A549 (cell line): Measurements from ENCODE around the gene GRIPAP1. TPM values are rescaled to one million over a fixed set of nuclear protein-coding genes. Genes with fewer than 3 reads are reported as not detected.

Experiments used
- ATAC-seq, 2 experiments: fragments of 200-7000 bp in 1 of 2; fragments of >200 bp in 1 of 2; cut with Nextera tagmentation in 1 of 2; cut with Tn5 transposase in 1 of 2; 3 replicates each; pipeline versions ENCODE4 v1.8.0 to v1.9.1; 2018 to 2020; ENCODE audit warnings: mild to moderate bottlenecking in 1 of 2, moderate library complexity in 1 of 2
- CTCF ChIA-PET: fragments of 300-600 bp; sonication (Branson Sonifier 250); formaldehyde crosslinking; extraction: SDS; loops from one replicate; lab custom pipeline; 2021; ENCODE audit warnings: antibody characterized with exemption, inconsistent platforms; lab: Yijun Ruan, JAX
- POLR2A ChIA-PET: fragments of 350-600 bp; formaldehyde crosslinking; extraction: SDS; loops from one replicate; lab custom pipeline; 2021; ENCODE audit warnings: antibody characterized with exemption, inconsistent platforms; lab: Yijun Ruan, JAX
- DNase-seq, 2 experiments: peaks; one replicate each; pipeline versions ENCODE4 v3.0.0 to v3.0.0-alpha.2; 2011 to 2016; ENCODE audit warnings: low read depth in 1 of 2, low spot score in 1 of 2
- FAIRE-seq: peaks from 2 replicates; lab custom pipeline; 2011; peaks lifted over from hg19 to GRCh38; lab: Jason Lieb, UNC
- H3K27ac ChIP-seq, 2 experiments: fragments of >200 bp; sonication (Bioruptor Twin); formaldehyde crosslinking; 3 replicates each; pipeline ENCODE4 v1.5.1; 2016 to 2017
- H3K4me1 ChIP-seq: fragments of >200 bp; sonication (Bioruptor Twin); formaldehyde crosslinking; 3 replicates; pipeline ENCODE4 v1.6.1; 2016
- H3K4me2 ChIP-seq: fragments of >200 bp; sonication (Bioruptor Twin); formaldehyde crosslinking; 3 replicates; pipeline ENCODE4 v1.6.1; 2016
- H3K4me3 ChIP-seq: fragments of >200 bp; sonication (Bioruptor Twin); formaldehyde crosslinking; 3 replicates; pipeline ENCODE4 v1.5.1; 2016
- H3K9me3 ChIP-seq: fragments of >200 bp; sonication (Bioruptor Twin); formaldehyde crosslinking; 3 replicates; pipeline ENCODE4 v1.6.1; 2016
- ATOH8 ChIP-seq: fragments of 250-450 bp; sonication (Bioruptor Pico); IDR thresholded peaks from 2 replicates; pipeline ENCODE4 v1.5.0; 2020; ENCODE audit warnings: low read depth, mild to moderate bottlenecking, moderate library complexity
- BHLHE40 ChIP-seq: IDR thresholded peaks from 2 replicates; pipeline ENCODE4 v1.6.1; 2012; ENCODE audit warnings: low read depth, low read length, inconsistent platforms
- CBX8 ChIP-seq: fragments of 200-600 bp; sonication (generic); IDR thresholded peaks from 2 replicates; pipeline ENCODE4 v1.6.1; 2016
- CEBPB ChIP-seq, 2 experiments: fragments of >200 bp in 1 of 2; sonication (Bioruptor Twin) in 1 of 2; formaldehyde crosslinking in 1 of 2; IDR thresholded peaks; 2 replicates each; pipeline ENCODE4 v1.6.1; 2012 to 2016
- EP300 ChIP-seq, 2 experiments: fragments of >200 bp; sonication (Bioruptor Twin); formaldehyde crosslinking; IDR thresholded peaks; 2 replicates in 1 of 2; 3 replicates in 1 of 2; pipeline ENCODE4 v1.6.1; 2016 to 2017
- ESRRA ChIP-seq: fragments of 150-350 bp; IDR thresholded peaks from 2 replicates; pipeline ENCODE4 v1.6.1; 2014; ENCODE audit warnings: mild to moderate bottlenecking, low read length, borderline replicate concordance
- FOSB ChIP-seq: fragments of 250-450 bp; sonication (Bioruptor Pico); IDR thresholded peaks from 2 replicates; pipeline ENCODE4 v1.5.0; 2020; ENCODE audit warnings: mild to moderate bottlenecking, moderate library complexity
- HOXA7 ChIP-seq: fragments of 250-450 bp; sonication (Bioruptor Pico); IDR thresholded peaks from 2 replicates; pipeline ENCODE4 v1.5.0; 2020; ENCODE audit warnings: mild to moderate bottlenecking, moderate library complexity
- KDM1A ChIP-seq: fragments of 200-600 bp; sonication (generic); IDR thresholded peaks from 2 replicates; pipeline ENCODE4 v1.6.1; 2016; ENCODE audit warnings: low read depth, mild to moderate bottlenecking
- MAZ ChIP-seq: fragments of 150-350 bp; IDR thresholded peaks from 2 replicates; pipeline ENCODE4 v1.6.1; 2014; ENCODE audit warnings: antibody characterized with exemption, low read depth, low read length, borderline replicate concordance
- MYC ChIP-seq: IDR thresholded peaks from 2 replicates; pipeline ENCODE4 v1.6.1; 2012; ENCODE audit warnings: mild to moderate bottlenecking, inconsistent platforms, low read length, improper control_type of control experiment, borderline replicate concordance
- NPAS2 ChIP-seq: fragments of 250-450 bp; sonication (Bioruptor Pico); IDR thresholded peaks from 2 replicates; pipeline ENCODE4 v1.8.0; 2022; ENCODE audit warnings: mild to moderate bottlenecking, moderate library complexity, borderline replicate concordance
- PHF8 ChIP-seq: fragments of 200-600 bp; sonication (generic); IDR thresholded peaks from 2 replicates; pipeline ENCODE4 v1.6.1; 2016; ENCODE audit warnings: low read depth, mild to moderate bottlenecking, antibody characterized with exemption, moderate library complexity, borderline replicate concordance
- RAD21 ChIP-seq, 2 experiments: fragments of >200 bp in 1 of 2; sonication (Bioruptor Twin) in 1 of 2; formaldehyde crosslinking in 1 of 2; IDR thresholded peaks in 1 of 2; conservative IDR thresholded peaks in 1 of 2; 2 replicates in 1 of 2; 3 replicates in 1 of 2; pipeline ENCODE4 v1.6.1; 2012 to 2018; ENCODE audit warnings: inconsistent platforms in 1 of 2
- RCOR1 ChIP-seq: fragments of 150-350 bp; IDR thresholded peaks from 2 replicates; pipeline ENCODE4 v1.6.1; 2014; ENCODE audit warnings: antibody characterized with exemption, low read length, low read depth
- TP53 ChIP-seq: fragments of 250-450 bp; sonication (Bioruptor Pico); IDR thresholded peaks from 2 replicates; pipeline ENCODE4 v1.5.0; 2021; ENCODE audit warnings: mild to moderate bottlenecking, moderate library complexity
- WGBS: methylation state at CpG from one replicate; pipeline ENCODE4 v1.1.6; 2017; ENCODE audit errors: missing lambda C conversion rate; 5-methylcytosine and 5-hydroxymethylcytosine counted together
- polyA plus RNA-seq, 4 experiments: library from polyadenylated mRNA; depleted of rRNA in 3 of 4; stranded (reverse); fragments of >200 nt; fragmentation: RNase III in 1 of 4; extraction: RNeasy Plus Mini Kit Qiagen cat#74134 plus additional on column Dnase treatment in 1 of 4; gene quantifications; 2 replicates in 3 of 4; 3 replicates in 1 of 4; pipeline ENCODE4 v1.2.3, GENCODE V29; 2011 to 2017
- TF ChIP-seq, protein P1 (sequence below): fragments of >200 bp; sonication (Bioruptor Twin); formaldehyde crosslinking; IDR thresholded peaks from 3 replicates; pipeline ENCODE4 v1.6.1; 2016
- TF ChIP-seq, protein P2 (sequence below): fragments of 250-450 bp; sonication (Bioruptor Pico); IDR thresholded peaks from 2 replicates; pipeline ENCODE4 v1.5.0; 2021; ENCODE audit warnings: mild to moderate bottlenecking, moderate library complexity, borderline replicate concordance

GRIPAP1 gene
- polyA plus RNA-seq, 2 of the 4 experiments (the other 2 are of a cell fraction), result 33.7 to 34.3 TPM

- H3K4me3 ChIP-seq, result no peak overlapping the region
- CTCF ChIA-PET, result interaction anchor here (0.8 to 2.7 kb wide), 2 partner anchors 10 to 41 kb away, joined by 3 to 11 read pairs; partner anchors contain the start of genes PQBP1 and TIMM17B
- no peak overlapping the region for H3K4me2 ChIP-seq
- no peak overlapping the region for H3K27ac ChIP-seq
- no peak for DNase-seq
- no peak for TF ChIP-seq ATOH8 (CRISPR knock-in tag)
- TF ChIP-seq RCOR1, result no peak
- no peak for TF ChIP-seq ESRRA
- TF ChIP-seq NPAS2 (CRISPR knock-in tag), result no peak
- TF ChIP-seq, protein P1, sequence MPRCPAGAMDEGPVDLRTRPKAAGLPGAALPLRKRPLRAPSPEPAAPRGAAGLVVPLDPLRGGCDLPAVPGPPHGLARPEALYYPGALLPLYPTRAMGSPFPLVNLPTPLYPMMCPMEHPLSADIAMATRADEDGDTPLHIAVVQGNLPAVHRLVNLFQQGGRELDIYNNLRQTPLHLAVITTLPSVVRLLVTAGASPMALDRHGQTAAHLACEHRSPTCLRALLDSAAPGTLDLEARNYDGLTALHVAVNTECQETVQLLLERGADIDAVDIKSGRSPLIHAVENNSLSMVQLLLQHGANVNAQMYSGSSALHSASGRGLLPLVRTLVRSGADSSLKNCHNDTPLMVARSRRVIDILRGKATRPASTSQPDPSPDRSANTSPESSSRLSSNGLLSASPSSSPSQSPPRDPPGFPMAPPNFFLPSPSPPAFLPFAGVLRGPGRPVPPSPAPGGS, result no peak
- TF ChIP-seq, all 56 proteins: peak for 0
- no peak for ATAC-seq
- no peak for FAIRE-seq
- H3K9me3 ChIP-seq, result no peaks in the 10 kb centered on the region
- WGBS, result 94% methylated on average over 1 of the region's 1 CpG
- POLR2A ChIA-PET, result no interaction called here
- H3K4me1 ChIP-seq, result no peaks in the 10 kb centered on the region
Measured at GRCh38 chrX:48938721-48939425, 63.2 kb downstream of the GRIPAP1 start.

DNA sequence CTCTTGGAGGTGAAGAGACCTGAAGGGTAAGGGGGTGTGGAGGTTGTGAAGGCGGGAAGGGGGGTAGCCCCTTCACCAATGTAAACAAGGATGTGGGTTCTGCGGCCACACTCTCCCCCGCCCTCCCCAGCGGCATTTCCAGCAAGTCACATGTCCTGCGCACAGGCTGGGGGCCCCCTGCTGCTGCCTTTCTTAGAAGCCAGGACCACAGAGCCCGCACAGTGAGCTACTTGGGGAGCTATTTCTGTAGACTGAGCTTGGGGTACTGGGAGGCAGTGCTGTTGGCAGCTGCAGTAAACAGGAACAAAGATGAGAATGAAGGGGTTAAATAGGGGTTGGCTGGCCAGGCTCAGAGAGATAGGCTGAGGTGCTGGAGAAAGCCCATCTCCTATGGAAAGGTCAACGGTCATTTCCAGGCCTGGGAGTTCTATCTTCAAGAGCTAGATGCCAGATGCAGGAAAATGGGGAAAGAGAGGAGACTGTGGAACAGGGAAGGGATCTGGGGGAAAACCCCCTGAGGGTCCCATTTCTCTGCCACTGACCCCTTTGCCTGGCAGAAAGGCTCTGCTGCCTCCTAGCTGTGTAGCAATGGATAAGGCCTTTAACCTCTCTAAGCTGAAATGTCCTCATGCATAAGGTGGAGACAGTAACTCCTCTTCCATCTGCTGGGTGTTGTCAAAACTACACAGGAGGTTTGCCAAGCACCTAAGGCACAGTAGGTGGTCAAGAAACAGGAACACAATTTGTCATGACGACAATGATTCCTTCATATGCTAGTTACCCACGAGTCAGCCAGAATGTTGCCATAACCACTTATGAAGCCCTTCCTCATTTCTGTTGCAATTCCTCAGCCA, 64.8 kb downstream of the GRIPAP1 start:
- CTCF ChIA-PET, result interaction anchor here (0.5 to 2.7 kb wide), 4 partner anchors 9 to 83 kb away, joined by 3 to 11 read pairs (median 4); partner anchors contain the start of gene KCND1
- Histone ChIP-seq H3K4me2 (no peak overlapping the region), H3K4me3 (no peak overlapping the region)
- no peak for TF ChIP-seq RCOR1
- no peak for TF ChIP-seq CBX8
- TF ChIP-seq EP300 (IDR thresholded peaks at IDR 0.05), result no peak
- TF ChIP-seq, all 56 proteins: peak for 0
- ATAC-seq (peak; percentile 54 to 69; a peak in 4 of 6 replicates), DNase-seq (no peak), FAIRE-seq (no peak)
- H3K27ac ChIP-seq, result no peak overlapping the region
- no peaks in the 10 kb centered on the region for H3K9me3 ChIP-seq
- POLR2A ChIA-PET, result no interaction called here
- 73% methylated on average over 9 of the region's 9 CpGs for WGBS
- no peaks in the 10 kb centered on the region for H3K4me1 ChIP-seq

GRCh38 chrX:48936429-48937053, 65.5 kb downstream of the GRIPAP1 start:
- no peak for DNase-seq
- no peak for ATAC-seq
- FAIRE-seq, result no peak
- TF ChIP-seq RAD21 (conservative IDR thresholded peaks at IDR 0.05 in 1 of 2, IDR thresholded peaks at IDR 0.05 in 1 of 2) (no peak), KDM1A (no peak), CEBPB (IDR thresholded peaks at IDR 0.05) (no peak), PHF8 (no peak), FOSB (no peak), MAZ (no peak), NPAS2 (CRISPR knock-in tag) (no peak), CBX8 (no peak), MYC (no peak), HOXA7 (no peak), BHLHE40 (no peak), TP53 (no peak)
- TF ChIP-seq, protein P2, sequence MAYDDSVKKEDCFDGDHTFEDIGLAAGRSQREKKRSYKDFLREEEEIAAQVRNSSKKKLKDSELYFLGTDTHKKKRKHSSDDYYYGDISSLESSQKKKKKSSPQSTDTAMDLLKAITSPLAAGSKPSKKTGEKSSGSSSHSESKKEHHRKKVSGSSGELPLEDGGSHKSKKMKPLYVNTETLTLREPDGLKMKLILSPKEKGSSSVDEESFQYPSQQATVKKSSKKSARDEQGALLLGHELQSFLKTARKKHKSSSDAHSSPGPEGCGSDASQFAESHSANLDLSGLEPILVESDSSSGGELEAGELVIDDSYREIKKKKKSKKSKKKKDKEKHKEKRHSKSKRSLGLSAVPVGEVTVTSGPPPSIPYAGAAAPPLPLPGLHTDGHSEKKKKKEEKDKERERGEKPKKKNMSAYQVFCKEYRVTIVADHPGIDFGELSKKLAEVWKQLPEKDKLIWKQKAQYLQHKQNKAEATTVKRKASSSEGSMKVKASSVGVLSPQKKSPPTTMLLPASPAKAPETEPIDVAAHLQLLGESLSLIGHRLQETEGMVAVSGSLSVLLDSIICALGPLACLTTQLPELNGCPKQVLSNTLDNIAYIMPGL (CRISPR knock-in tag), result no peak
- no peaks in the 10 kb centered on the region for H3K9me3 ChIP-seq
- H3K4me1 ChIP-seq, result no peaks in the 10 kb centered on the region
- 96% methylated on average over 6 of the region's 8 CpGs for WGBS
- no peak overlapping the region for H3K4me3 ChIP-seq
- POLR2A ChIA-PET, result no interaction called here
- no peak overlapping the region for H3K4me2 ChIP-seq
- CTCF ChIA-PET, result interaction anchor here (1.2 to 1.3 kb wide), 2 partner anchors 9 to 35 kb away, joined by 3 to 5 read pairs; partner anchors contain the start of gene KCND1
- no peak overlapping the region for H3K27ac ChIP-seq
